NT2/D1 (cell line): ENCODE data around the gene TMPRSS11A.

Experiments used
- DNase-seq: peaks from one replicate; pipeline ENCODE4 v3.0.0-alpha.2; 2011; ENCODE audit warnings: low read depth, low spot score
- H3K27me3 ChIP-seq: 2 replicates; pipeline ENCODE4 v1.6.0; 2011; ENCODE audit warnings: mild to moderate bottlenecking; ENCODE audit not compliant: insufficient read length, insufficient read depth
- H3K36me3 ChIP-seq: 2 replicates; pipeline ENCODE4 v1.6.1; 2011; ENCODE audit warnings: mild to moderate bottlenecking, low read length, mixed read lengths; ENCODE audit not compliant: insufficient read depth, insufficient read length
- H3K4me1 ChIP-seq: 2 replicates; pipeline ENCODE4 v1.5.1; 2011; ENCODE audit not compliant: insufficient read depth, insufficient read length
- H3K4me3 ChIP-seq: 2 replicates; pipeline ENCODE4 v1.5.1; 2011; ENCODE audit warnings: low read depth; ENCODE audit not compliant: insufficient read length
- H3K9ac ChIP-seq: 2 replicates; pipeline ENCODE4 v1.6.0; 2011; ENCODE audit warnings: low read depth; ENCODE audit not compliant: insufficient read length
- H3K9me3 ChIP-seq: 2 replicates; pipeline ENCODE4 v1.5.1; 2011; ENCODE audit warnings: mild to moderate bottlenecking, low read length; ENCODE audit not compliant: insufficient read depth
- SUZ12 ChIP-seq: IDR thresholded peaks from 2 replicates; pipeline ENCODE4 v1.6.1; 2011; ENCODE audit not compliant: insufficient read length, insufficient read depth; ENCODE audit errors: extremely low read depth
- YY1 ChIP-seq: IDR thresholded peaks from 2 replicates; pipeline ENCODE4 v1.6.1; 2011; ENCODE audit not compliant: insufficient read length, insufficient read depth
- ZNF274 ChIP-seq: IDR thresholded peaks from 2 replicates; pipeline ENCODE4 v1.6.1; 2011; ENCODE audit warnings: mild to moderate bottlenecking, low read depth, low read length

Gene TMPRSS11A

DNA sequence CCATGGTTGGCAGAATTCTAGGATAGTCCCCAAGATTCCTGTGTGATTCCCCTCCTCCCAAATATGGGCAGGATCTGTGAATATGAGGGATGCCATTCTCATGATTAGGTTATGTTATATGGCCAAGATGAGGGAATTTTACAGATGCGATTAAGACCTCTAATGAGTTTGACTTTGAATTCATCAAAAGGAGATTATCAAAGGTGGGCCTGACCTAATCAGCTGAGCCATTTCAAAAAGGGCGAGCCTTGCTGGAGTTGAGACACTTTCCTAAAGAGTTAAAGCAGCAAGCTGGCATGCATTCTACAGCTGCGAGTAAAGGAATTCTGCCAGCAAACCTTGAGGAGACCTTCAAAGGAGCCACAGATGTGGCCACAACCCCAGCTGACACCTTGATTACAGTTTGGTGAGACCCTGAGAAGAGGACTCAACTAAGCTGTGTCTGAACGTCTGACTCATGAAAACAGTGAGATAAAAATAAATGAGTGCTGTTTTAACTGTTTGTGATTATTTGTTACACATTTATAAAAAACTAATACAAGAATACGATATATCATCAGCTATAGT, 47.8 kb downstream of the TMPRSS11A start:
- DNase-seq: no peak

DNA sequence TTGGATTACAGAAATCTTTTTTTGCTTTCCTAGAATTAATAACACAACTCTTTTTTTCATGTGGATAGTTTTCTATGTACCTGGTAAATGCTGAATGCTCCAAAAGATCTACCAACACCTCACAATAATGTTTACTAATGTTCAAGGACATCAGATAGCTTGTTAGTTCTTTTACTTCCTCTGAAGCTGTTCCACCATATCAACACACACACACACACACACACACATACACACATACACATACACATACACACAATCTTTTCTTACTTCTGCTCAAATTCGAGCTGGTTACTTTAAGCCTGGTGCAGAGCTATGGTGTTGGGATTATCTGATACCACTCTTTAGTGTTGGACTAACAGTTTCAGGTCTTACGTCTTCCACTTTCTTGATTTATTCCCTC, 51.2 kb downstream of the TMPRSS11A start:
- TF ChIP-seq ZNF274: no peak
- TF ChIP-seq YY1: no peak
- no peak for TF ChIP-seq SUZ12
- Histone ChIP-seq H3K27me3 (no peaks in the 10 kb centered on the region), H3K9ac (no peak overlapping the region), H3K9me3 (no peaks in the 10 kb centered on the region), H3K36me3 (no peaks in the 10 kb centered on the region), H3K4me3 (no peak overlapping the region), H3K4me1 (no peaks in the 10 kb centered on the region)
- no peak for DNase-seq

More for the DNA sequence above, 47.8 kb downstream of the TMPRSS11A start:
- Histone ChIP-seq H3K4me1 (no peaks in the 10 kb centered on the region), H3K4me3 (no peak overlapping the region), H3K36me3 (no peaks in the 10 kb centered on the region), H3K9me3 (no peaks in the 10 kb centered on the region), H3K27me3 (no peaks in the 10 kb centered on the region), H3K9ac (no peak overlapping the region)
- TF ChIP-seq SUZ12 (no peak), ZNF274 (no peak), YY1 (no peak)

- DNase-seq: no peak
- Histone ChIP-seq H3K4me1 (no peaks in the 10 kb centered on the region), H3K9ac (no peak overlapping the region), H3K9me3 (no peaks in the 10 kb centered on the region), H3K4me3 (no peak overlapping the region), H3K36me3 (no peaks in the 10 kb centered on the region), H3K27me3 (no peaks in the 10 kb centered on the region)
- TF ChIP-seq SUZ12 (no peak), ZNF274 (no peak), YY1 (no peak)
These were observed 51.7 kb downstream of the TMPRSS11A start for GRCh38 chr4:67911638-67912037.

- H3K9me3 ChIP-seq: no peaks in the 10 kb centered on the region
- H3K36me3 ChIP-seq: no peaks in the 10 kb centered on the region
- no peak for DNase-seq
- no peaks in the 10 kb centered on the region for H3K4me1 ChIP-seq
- TF ChIP-seq SUZ12 (no peak), YY1 (no peak), ZNF274 (no peak)
- H3K4me3 ChIP-seq: no peak overlapping the region
- H3K27me3 ChIP-seq: no peaks in the 10 kb centered on the region
- no peak overlapping the region for H3K9ac ChIP-seq
These were observed 52.2 kb downstream of the TMPRSS11A start for GRCh38 chr4:67911141-67911540.

DNA sequence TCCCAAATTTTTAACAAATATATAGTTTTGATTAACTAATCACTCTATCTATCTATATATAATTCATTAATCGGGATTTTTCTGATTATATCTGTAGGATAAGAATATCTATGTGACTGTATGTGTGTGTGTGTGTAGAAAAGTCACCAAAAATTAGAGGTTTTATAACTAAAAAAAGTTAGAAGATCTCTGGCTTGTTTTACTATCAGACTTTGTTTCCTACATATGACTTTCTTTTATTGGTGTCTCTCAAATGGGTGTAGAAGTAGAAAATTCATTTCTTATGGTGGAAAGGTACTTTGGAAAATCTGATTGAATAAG, 52.7 kb downstream of the TMPRSS11A start:
- no peaks in the 10 kb centered on the region for H3K9me3 ChIP-seq
- H3K9ac ChIP-seq: no peak overlapping the region
- no peak for DNase-seq
- H3K27me3 ChIP-seq: no peaks in the 10 kb centered on the region
- H3K4me3 ChIP-seq: no peak overlapping the region
- H3K4me1 ChIP-seq: no peaks in the 10 kb centered on the region
- TF ChIP-seq ZNF274 (no peak), YY1 (no peak), SUZ12 (no peak)
- H3K36me3 ChIP-seq: no peaks in the 10 kb centered on the region

DNA sequence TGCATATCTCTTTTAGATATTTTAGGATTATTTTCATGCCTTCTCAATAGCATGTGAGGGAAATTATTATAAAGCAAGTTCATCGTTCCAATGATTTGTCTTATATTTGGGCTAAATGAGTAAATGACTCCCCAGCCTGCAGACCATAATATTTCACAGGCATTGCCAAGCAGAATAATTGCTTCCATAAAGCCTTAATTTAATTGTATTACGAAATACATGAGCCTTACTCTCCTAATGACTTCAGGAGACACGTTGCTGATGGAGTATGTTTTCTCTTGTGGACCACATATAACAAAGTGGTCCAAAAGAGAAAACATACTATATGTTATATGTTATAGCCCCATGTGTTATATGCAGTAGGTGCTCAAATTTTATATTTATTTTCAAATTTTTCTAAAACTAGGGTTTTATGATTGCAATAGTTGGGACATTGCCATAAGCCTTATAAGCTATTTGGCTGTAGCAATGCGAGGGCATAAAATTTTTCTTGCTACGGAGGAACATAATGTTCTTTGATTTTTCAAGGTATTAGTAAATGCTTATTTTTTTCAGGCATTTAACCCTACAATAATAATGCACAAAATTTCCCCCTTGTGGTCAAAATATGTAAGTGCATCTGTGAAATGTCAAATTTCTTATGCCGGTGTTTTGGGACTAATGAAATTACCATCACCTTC, 53.2 kb downstream of the TMPRSS11A start:
- Histone ChIP-seq H3K4me3 (no peak overlapping the region), H3K4me1 (no peaks in the 10 kb centered on the region), H3K9me3 (no peaks in the 10 kb centered on the region), H3K9ac (no peak overlapping the region), H3K36me3 (no peaks in the 10 kb centered on the region), H3K27me3 (no peaks in the 10 kb centered on the region)
- no peak for TF ChIP-seq SUZ12
- no peak for TF ChIP-seq ZNF274
- no peak for TF ChIP-seq YY1
- no peak for DNase-seq

DNA sequence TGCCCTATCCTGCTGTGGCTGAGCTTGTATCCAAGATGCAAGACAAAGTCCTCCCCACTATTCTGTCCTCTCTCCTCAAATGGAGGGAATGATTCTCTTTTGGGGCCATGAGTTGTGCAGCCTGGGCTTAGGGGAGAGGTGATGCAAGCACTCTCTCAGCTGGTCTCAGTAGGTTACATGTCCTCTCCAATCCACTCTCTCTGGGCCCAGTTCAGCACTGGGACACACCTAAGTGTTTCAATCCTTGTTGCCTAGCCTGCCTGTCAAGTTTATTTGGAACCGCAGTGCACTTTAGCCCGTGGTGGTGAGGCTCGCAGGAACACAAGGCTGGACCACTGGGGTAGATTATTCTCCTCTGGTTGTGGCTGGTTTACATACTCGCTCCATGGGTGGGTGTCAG, 55.6 kb downstream of the TMPRSS11A start:
- TF ChIP-seq SUZ12: no peak
- TF ChIP-seq YY1: no peak
- no peak for TF ChIP-seq ZNF274
- H3K4me3 ChIP-seq: no peak overlapping the region
- no peak overlapping the region for H3K9ac ChIP-seq
- no peaks in the 10 kb centered on the region for H3K36me3 ChIP-seq
- H3K9me3 ChIP-seq: no peaks in the 10 kb centered on the region
- H3K4me1 ChIP-seq: no peaks in the 10 kb centered on the region
- no peaks in the 10 kb centered on the region for H3K27me3 ChIP-seq
- DNase-seq: no peak
